Stimulated activated CD4-positive, alpha-beta T cell treated with anti-CD3 and anti-CD28 coated beads, Interleukin-4, amount 100 ng/mL, for 4 hours (primary cell): ENCODE measurements around the gene TIMM44.
A peak's percentile ranks its signal among the peaks of the same experiment; 100 is the strongest.
"Not testable (repeated sequence)": the region's sequence is repeated elsewhere in the genome, so short reads cannot be mapped to it uniquely, and the experiment has no call there.

Experiments used
- DNase-seq, 2 experiments: peaks; one replicate each; pipeline ENCODE4 v3.0.0-alpha.2; 2020

Gene TIMM44

DNA sequence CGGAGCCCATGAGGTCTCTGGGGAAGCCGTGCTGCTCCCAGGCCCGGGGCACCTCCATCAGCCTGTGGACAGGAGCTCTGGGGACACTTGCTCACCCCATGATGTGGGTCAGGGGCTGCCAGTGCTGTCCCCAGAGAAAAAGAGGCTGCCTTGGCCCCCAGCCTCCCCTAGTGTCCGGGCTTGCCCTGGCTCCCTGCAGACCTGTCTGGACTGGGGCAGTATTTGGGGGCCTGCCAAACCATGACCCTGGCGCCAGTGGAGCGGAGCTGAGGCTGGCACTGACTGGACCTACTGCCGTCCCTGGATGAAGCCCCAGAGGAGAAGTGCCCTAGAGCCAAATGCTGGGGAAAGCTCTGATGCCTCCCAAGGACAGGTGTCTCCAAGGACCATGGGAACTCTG lies 31.6 kb upstream of the TIMM44 start:
- DNase-seq, result no peak

GRCh38 chr19:7973883-7974282 lies 30.4 kb upstream of the TIMM44 start:
- DNase-seq, result no peak

DNA sequence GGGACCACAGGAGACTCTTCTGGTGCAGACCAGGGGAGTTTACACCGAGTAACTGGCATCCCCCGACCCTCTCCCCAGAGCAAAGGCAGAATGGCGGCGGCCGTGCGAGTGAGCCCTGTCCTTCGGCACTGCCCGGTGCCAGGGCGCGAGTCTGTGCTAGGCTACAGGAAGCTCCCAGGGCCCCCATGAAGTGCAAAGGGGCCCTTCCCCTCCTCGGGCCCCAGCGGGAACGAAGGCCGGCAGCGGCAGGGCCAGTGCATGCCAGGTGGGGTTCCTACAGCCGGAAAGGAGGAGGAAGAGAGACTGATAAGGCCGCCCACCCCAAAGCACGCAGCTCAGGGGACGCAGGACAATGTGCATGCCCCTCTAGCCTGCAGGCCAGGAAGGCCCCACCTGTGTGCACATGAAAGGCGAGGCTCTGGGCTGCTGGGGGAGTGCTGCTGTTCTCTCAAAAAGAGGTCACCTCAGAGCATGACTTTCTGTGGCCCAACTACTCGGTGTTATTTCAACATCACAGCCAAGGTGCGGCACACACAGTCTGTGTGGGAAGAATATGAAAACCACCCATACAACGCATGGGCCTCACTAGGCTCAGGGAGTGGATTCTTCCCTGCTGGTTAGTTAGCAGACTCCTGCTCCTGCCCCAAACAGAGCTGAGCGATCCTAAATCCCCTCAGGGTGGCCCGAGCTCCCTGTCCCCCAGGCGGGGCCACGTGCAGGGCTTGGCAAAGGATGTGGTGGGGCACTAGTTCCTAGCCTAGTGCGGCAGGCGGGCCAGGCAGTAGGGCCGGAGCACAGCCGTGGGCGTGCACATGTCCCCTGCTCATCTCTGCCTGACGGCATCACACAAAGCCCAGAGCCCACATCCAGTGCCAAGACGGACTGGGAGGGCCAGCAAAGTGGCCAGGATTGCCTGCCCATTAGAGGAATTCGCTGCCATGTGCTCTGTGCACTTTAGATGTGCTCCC lies 28.4 kb upstream of the TIMM44 start:
- DNase-seq, result no peak

- peak in 1 of 2 experiments; percentile 13 for DNase-seq
These were observed 27.4 kb upstream of the TIMM44 start for GRCh38 chr19:7970716-7971448.

- DNase-seq, result no peak
These were observed 26.1 kb upstream of the TIMM44 start for GRCh38 chr19:7969555-7969939.

GRCh38 chr19:7968796-7969554 lies 25.5 kb upstream of the TIMM44 start:
- no peak for DNase-seq

- DNase-seq, result no peak
These were observed 24.7 kb upstream of the TIMM44 start for GRCh38 chr19:7968008-7968795.

GRCh38 chr19:7965921-7966665 lies 22.6 kb upstream of the TIMM44 start:
- DNase-seq, result no peak

GRCh38 chr19:7965259-7965841 lies 21.9 kb upstream of the TIMM44 start:
- DNase-seq, result no peak

DNA sequence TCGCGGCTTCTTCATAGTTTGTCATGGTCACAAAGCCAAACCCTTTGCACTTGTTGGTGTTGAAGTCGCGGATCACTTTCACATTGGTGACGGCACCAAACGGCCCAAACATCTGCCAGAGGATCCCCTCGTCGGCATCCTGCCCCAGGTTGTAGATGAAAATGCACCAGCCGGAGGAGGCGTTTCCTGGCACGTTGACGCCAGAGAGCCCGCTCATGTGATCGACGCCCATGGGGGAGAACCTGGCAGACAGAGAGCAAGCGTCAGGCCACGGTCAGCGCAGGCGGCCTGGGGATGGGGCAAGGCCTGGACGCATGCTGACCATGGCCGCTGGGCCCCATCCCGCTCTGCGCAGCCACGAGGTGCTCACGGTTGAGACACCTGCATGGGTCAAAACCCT lies 20.1 kb upstream of the TIMM44 start:
- no peak for DNase-seq

- DNase-seq, result no peak
These were observed 19.3 kb upstream of the TIMM44 start for GRCh38 chr19:7962644-7963268.

DNA sequence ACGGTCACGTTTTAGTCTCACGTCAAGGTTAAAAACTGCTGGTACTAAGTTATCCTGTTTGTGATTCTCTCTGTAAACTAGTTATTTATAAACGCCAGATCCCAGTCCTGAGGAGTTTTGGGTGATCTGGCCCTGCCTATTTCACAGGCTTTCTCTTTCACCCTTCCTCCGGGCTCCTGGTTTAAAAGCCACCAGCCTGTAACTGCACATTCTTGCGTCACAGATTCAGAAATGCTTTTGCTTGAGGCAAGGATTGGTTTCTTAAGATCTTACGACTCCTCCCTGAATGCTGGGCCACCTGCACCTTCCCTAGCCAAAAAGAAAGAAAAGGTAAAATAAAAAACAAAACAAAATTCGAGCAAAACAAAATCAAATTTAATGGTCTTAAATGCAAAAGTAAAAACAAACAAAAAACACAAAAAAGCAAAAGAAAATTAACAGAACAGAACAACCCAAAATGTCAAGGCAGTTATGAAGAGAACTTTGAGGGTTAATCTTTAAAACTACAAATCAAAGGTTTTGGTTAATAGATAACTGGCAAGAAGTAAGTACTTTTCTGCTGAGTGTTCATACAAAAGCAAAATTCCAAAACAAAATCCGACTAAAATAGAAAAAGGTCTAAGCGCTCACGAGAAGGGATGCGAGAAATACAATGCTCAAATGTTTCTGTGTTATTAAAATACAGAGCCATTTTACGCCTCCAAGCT lies 18.6 kb upstream of the TIMM44 start:
- no peak for DNase-seq

- not testable (repeated sequence) for DNase-seq
These were observed 17.6 kb upstream of the TIMM44 start for GRCh38 chr19:7961082-7961481.

- no peak for DNase-seq
These were observed 15.7 kb upstream of the TIMM44 start for GRCh38 chr19:7959211-7959610.

DNA sequence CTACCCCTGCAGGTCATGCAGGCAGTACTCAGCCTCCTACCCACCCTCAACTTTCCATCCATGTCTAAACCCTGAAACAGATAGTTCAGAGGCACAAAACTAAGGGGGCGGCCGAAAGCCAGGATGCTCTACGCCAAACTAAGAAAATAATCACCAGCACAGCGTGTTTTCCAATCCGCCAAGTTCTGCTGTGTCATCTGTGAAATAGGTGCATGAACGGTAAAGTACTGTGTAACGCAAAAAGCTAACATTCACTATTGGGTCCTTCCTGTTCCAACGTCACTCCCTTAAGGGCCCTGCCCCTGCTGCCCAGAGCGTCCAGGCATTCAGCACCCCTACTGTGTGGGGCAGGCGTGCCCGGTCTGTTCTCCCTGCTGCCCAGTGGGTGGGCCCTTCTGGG lies 12.2 kb upstream of the TIMM44 start:
- DNase-seq, result no peak

- no peak for DNase-seq
These were observed 10.1 kb upstream of the TIMM44 start for GRCh38 chr19:7953576-7953975.

GRCh38 chr19:7953060-7953459 lies 9.6 kb upstream of the TIMM44 start:
- no peak for DNase-seq

DNA sequence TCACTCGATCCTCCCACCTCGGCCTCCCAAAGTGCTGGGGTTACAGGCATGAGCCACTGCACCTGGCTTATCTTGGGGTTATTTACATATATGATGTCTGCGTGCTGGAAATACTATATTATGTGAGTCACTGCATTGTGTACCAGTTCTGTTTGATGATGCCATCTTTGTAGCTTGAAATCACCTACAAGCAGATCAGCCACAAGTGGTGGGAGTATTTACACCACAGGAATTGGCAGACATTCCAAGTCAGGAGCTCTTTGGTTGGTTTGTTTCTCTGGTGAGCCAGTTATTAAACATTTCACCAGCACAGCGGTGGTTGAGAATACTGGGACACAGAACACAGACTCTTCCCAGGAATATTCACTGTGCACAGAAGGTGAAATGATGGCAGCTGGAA lies 4.5 kb upstream of the TIMM44 start:
- no peak for DNase-seq

DNA sequence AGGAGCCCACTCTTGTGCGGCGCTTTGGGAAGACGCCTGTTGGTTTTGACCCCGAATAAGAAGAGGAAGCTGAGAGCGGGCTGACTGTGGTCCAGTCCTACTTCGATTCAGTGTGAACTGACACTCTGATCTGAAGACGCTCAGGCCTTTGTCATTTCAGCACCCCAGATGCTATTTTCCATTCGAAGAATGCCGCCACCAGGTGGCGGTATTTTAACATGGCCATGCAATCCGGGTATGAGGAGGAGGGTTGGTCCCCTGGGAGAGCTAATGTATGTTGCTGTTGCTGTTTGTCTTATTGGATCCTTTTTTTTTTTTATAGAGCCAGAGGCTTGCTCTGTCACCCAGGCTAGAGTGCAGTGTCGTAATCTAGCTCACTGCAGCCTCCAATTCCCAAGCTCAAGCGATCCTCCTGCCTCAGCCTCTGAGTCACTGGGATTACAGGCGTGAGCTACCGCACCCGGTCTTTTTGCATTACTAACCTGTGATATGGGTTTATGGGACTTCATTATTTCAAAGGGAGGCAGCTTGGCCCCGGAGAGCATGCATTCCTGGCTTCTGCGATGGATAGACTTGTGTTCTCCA lies 803 bp upstream of the TIMM44 start:
- DNase-seq, result peak; percentile 83

- no peak for DNase-seq
These were observed 454 bp downstream of the TIMM44 start for GRCh38 chr19:7942981-7943443.
